ENCODE measurements around the gene NFYA. TPM values are rescaled to one million over a fixed set of nuclear protein-coding genes. Genes with fewer than 3 reads are reported as not detected.

Gene NFYA
- total and polyA plus RNA-seq, 2 of the 4 experiments (the other 2 are of a cell fraction) = 10.9 to 28.5 TPM

- no peak overlapping the region for H3K56ac ChIP-seq (ENCODE audit: extremely low read depth, insufficient read depth, low read length)
- H3K4me1 ChIP-seq (ENCODE audit: control insufficient read depth, insufficient read depth, low read length) = peaks cover 3% of the 10 kb centered on the region
- TF ChIP-seq CEBPB (IDR thresholded peaks at IDR 0.05; ENCODE audit: low read depth, low read length) = peak; percentile 62; the same call in 1 of the 2 replicates
- TF ChIP-seq RAD21 (IDR thresholded peaks at IDR 0.05; ENCODE audit: low read length) = no peak
- TF ChIP-seq FOS (IDR thresholded peaks at IDR 0.05; ENCODE audit: low read depth, low read length) = no peak
- no peak for TF ChIP-seq CHD1 (IDR thresholded peaks at IDR 0.05; ENCODE audit: low read depth, low read length)
- TF ChIP-seq USF2 (IDR thresholded peaks at IDR 0.05; ENCODE audit: low read depth, low read length) = no peak
- no peak overlapping the region for H3K18ac ChIP-seq (ENCODE audit: low read depth, low read length)
- DNase-seq = no peak
- H3K9ac ChIP-seq (ENCODE audit: low read depth, low read length) = no peak overlapping the region
- dilution Hi-C loops (cut with HindIII; ENCODE audit: low sequenced_read_pairs, unreplicated experiment) (no loop called here), in situ Hi-C loops (cut with MboI; ENCODE audit: low sequenced_read_pairs) (no loop called here), intact Hi-C loops (cut with micrococcal nuclease) (no loop called here)
- H4K5ac ChIP-seq (ENCODE audit: low read depth, low read length) = no peak overlapping the region
- no peak overlapping the region for H4K91ac ChIP-seq (ENCODE audit: insufficient read depth, low read depth, low read length)
- H2AK9ac ChIP-seq (replicated peaks; ENCODE audit: low read depth, low read length, poor library complexity) = no peak overlapping the region
- no peak overlapping the region for H3K4me2 ChIP-seq (ENCODE audit: low read depth, low read length)
- H4K8ac ChIP-seq (ENCODE audit: low read depth in 2 of 2, low read length in 2 of 2) = no peak overlapping the region
- no peak overlapping the region for H2BK5ac ChIP-seq (ENCODE audit: low read depth, low read length, poor library complexity, severe bottlenecking)
- H3K9me3 ChIP-seq (ENCODE audit: control insufficient read depth, insufficient read depth, low read length) = no peaks in the 10 kb centered on the region
- no peaks in the 10 kb centered on the region for H3K9me1 ChIP-seq (ENCODE audit: insufficient read depth, low read length)
- H3K4ac ChIP-seq (ENCODE audit: low read depth, low read length) = no peak overlapping the region
- no peak overlapping the region for H2AK5ac ChIP-seq (ENCODE audit: low read depth, low read length)
- H4K20me1 ChIP-seq (ENCODE audit: insufficient read depth, low read length) = no peaks in the 10 kb centered on the region
- H3K4me3 ChIP-seq (ENCODE audit: insufficient read depth, low read depth, low read length) = no peak overlapping the region
- CTCF ChIA-PET = interaction anchor here (0.7 kb wide), 1 partner anchor 32 kb away, joined by 3 read pairs; no protein-coding TSS in a partner anchor
- H2BK15ac ChIP-seq (ENCODE audit: low read depth, low read length) = no peak overlapping the region
- H3K27me3 ChIP-seq (ENCODE audit: control insufficient read depth, insufficient read depth, low read length) = no peaks in the 10 kb centered on the region
- H3K27ac ChIP-seq (ENCODE audit: insufficient read depth, low read length) = no peak overlapping the region
- H2AFZ ChIP-seq (replicated peaks; ENCODE audit: low read length, poor library complexity) = no peak overlapping the region
- peak; percentile 29; the same call in 1 of the 2 replicates for ATAC-seq (ENCODE audit: low read depth)
- no peak overlapping the region for H2BK20ac ChIP-seq (ENCODE audit: low read depth, low read length)
- no peak overlapping the region for H3K14ac ChIP-seq (replicated peaks; ENCODE audit: low read depth, low read length)
- H2BK120ac ChIP-seq (ENCODE audit: low read depth, low read length) = no peak overlapping the region
- H3K23ac ChIP-seq (ENCODE audit: low read depth, low read length) = no peak overlapping the region
- peaks cover 20% of the 10 kb centered on the region for H3K36me3 ChIP-seq (ENCODE audit: control insufficient read depth, insufficient read depth, low read length)
- H3K79me1 ChIP-seq (ENCODE audit: low read depth in 1 of 2, low read length in 2 of 2) = peaks cover 11 to 12% of the 10 kb centered on the region in 2 experiments; a peak in 3 of 4 replicates
- POLR2A ChIA-PET (ENCODE audit: unreplicated experiment) = no interaction called here
- no TSS peak for BruUV-seq (replicated peaks)
Observed at GRCh38 chr6:41085182-41085581, 12.4 kb downstream of the NFYA start.

Data from IMR-90 (cell line).